NCI-H1436 (cell line): ENCODE data around the gene RPL37.
"Not testable (repeated sequence)": the region's sequence is repeated elsewhere in the genome, so short reads cannot be mapped to it uniquely, and the experiment has no call there.

Experiments
- DNase-seq: peaks from one replicate; lab custom pipeline; 2025; lab: John Stamatoyannopoulos, UW

The RPL37 gene

GRCh38 chr5:40833712-40834229 is 1.3 kb downstream of the RPL37 start:
- DNase-seq, result no peak

DNA sequence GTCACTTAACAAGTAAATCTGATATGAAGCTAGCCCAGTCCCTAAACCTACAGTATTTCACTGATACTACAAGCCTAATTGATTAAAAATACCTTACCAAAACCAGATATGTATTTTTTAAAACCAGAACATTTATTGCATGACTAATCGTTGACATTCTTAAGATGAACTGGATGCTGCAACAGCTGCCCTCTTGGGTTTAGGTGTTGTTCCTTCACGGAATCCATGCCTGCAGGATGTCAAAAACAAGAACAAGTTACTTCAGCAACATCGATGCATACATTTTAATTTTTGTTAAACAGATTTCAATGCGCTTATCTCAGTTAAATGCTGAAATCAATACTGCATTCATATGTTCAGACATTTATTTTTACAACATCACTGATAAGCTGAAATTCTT is 2.7 kb downstream of the RPL37 start:
- DNase-seq, result no peak

GRCh38 chr5:40831346-40832210 is 3.4 kb downstream of the RPL37 start:
- DNase-seq, result no peak

GRCh38 chr5:40829748-40830533 is 5.1 kb downstream of the RPL37 start:
- DNase-seq, result no peak

GRCh38 chr5:40828690-40829661 is 6.0 kb downstream of the RPL37 start:
- DNase-seq, result no peak

GRCh38 chr5:40828021-40828631 is 6.9 kb downstream of the RPL37 start:
- DNase-seq, result no peak

DNA sequence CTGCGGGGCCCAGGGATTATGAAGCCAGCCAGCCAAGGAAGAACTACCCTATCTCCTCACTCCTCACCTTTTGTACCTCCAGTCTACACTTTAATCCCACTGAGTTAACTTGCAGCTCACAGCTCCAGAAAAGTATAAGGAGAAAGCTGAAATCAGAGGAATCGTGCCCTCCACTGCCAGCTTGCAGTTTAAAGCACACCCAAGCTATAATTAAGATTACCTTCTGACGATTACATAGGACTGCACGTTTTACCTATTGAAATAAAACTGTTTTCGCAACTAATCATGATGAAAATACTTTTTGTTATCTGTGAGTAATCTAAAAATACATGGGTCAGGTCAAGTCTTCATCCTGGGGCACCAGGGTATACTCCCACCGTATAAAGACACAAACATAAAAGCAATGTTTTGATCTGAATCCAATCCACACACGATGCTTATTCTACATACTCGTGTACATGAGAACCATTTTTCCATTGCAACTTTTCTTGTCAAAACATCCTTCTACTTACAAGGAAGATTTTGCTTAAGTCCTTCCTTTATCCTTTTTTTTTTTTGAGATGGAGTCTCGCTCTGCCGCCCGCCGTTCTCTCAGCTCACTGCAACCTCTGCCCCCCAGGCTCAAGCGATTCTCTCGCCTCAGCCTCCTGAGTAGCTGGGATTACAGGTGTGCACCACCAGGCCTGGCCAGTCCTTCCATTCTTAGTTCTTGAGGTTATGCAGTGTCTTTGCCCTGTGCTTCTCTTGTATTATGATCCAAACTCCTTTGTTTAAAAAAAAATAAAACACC is 7.6 kb downstream of the RPL37 start:
- no peak for DNase-seq

DNA sequence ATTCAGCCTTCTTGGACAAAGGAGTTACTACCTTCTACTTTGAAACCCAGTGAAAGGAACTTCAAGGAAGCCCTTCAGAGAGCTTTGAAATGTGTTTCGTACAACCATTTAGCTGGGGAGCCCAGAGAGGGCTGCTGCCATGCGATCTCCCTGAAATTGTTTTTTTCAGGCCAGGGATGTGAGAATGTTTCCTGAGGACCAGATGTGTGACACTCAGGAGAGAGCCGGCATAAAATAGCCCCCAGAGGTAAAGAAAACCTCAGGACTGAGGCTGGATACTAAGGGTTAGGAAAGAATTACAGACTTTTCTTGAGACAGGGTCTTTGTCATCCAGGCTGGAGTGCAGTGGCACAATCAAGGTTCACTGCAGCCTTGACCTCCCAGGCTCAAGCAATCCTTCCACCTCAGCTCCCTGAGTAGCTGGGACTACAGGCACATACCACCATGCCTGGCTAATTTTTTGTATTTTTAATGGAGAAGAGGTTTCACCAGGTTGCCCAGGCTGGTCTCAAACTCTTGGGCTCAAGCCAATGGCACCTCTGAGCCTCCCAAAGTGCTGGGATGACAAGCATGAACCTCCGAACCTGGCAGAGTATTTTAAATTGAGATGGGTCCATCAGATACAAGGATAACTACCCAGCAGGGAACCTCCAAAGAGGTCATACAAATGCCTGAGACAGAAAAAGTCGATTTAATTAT is 8.4 kb downstream of the RPL37 start:
- no peak for DNase-seq

GRCh38 chr5:40825461-40826043 is 9.5 kb downstream of the RPL37 start:
- DNase-seq, result not testable (repeated sequence)

DNA sequence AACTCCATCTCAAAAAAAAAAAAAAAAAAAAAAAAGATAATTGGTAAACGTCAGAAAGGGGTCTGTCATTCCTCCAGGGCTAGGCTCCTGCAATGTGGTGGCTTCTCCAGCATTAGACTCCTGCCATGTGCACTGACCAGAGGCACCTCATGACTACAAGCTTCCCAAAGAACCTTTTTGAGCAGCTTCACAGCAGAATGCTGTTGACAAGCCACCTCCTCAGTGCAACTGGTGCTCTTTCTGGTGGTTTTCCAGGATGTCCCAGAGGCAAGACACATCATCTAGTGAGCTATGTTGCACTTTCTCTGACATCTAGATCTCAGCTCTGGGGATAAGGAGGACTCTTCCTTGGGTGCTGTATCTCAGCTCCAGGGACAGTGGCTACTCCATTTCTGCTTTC is 11.6 kb downstream of the RPL37 start:
- DNase-seq, result no peak

DNA sequence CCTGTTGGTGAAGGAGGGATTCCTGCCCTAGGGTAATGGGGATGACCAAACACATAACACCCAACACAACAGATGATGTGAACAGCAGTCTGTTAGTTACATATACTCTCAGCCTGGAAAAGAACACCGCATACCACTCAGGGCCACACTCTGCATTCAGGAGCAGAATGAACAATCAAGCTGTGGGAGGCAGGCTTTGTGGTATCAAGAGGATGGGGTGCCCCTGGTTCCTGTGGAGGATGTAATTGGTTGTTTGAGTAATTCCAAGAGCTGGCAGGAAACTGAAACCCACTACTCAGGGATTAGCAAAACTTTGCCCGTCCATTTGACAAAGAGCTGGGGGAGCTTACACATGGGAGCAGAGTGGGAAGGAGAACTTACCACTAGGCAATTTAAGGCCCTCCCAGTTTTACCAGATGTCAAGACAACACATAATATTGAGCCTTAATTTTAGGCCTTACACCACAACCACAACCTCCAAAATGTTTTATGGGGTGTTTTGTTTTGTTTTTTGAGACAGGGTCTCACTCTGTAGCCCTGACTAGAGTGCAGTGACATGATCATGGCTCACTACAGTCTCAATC is 21.2 kb downstream of the RPL37 start:
- no peak for DNase-seq

- no peak for DNase-seq
Measured at GRCh38 chr5:40812125-40812524, 22.9 kb downstream of the RPL37 start.

DNA sequence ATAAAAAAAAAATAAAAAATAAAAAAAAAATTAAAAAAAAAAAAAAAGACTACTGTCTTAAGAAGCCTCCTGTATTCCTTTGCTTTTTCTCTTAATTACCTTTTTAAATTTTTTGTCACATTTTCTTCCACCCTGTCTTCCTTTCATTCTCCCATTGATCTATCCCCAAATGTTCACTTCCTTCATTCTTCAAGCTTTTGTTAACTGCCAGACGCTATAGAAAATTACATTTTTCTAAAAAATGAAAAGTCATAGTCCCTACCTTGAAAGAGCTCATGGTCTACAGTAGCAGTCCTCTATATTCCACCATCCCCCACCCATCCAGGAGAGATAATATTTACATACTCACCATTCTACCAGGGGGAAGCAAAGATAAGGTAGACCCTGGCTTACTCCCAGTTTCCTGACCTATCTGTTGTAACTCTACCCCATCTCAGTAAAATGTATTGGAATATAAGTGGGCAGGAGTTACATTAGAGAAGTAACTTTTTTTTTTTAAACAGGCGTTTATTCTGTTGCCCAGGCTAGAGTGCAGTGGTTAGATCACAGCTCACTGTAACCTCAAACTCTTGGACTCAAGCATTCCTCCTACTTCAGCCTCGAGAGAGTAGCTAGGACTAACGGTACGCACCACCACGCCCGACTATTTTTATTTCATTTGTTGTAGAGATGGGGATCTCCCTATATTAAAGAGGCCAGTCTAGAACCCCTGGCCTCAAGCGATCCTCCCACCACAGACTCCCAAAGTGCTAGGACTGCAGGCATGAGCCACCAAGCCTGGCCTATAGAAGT is 33.1 kb downstream of the RPL37 start:
- DNase-seq, result no peak

GRCh38 chr5:40799258-40799657 is 35.8 kb downstream of the RPL37 start:
- no peak for DNase-seq

GRCh38 chr5:40798801-40799210 is 36.2 kb downstream of the RPL37 start:
- DNase-seq, result no peak

DNA sequence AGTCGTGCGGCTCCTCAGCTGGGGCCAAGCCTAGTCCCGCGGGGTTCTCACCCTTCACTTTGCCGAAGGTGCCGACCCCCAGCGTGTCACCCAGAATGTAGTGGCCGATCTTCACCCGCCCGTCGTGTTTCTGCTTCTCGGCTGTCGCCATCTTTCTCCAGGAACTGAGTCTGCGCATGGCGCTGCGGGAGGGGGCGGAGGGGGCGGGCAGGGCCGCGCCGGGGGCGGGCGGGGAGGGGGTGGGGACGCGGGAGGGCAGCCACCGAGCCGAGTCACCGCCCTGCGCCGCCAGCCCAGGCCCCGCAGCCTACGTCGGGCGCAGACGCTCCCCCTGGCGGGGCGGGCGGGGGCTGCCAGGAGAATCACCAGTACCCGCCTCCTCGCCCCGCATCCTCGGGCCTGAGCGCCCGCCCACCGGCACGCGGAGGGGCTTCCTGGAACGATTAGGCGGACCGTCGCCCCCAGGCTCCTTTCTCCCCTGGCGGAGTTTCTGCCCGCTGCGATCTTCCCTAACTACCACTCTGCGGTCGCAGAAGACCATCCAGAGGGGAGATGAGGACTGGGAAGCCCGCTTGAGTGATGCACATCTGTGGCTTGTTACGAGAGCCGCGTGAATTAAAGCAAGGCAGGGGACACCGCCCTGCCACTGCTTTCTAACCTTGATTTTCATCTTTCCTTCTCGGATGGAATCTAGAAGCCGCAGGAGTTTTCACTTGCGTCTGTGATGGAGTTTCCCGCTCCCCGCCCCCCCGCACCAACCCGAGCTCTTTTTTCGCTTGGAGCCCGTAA is 36.8 kb downstream of the RPL37 start, which contains the start of gene PRKAA1:
PRKAA1 (minus strand) TSS at position 363 of the 789 bp plus-strand sequence; CDS start at position 178, 185 bp downstream.
- DNase-seq, result peak; percentile 85

- peak; percentile 76 for DNase-seq
Measured at GRCh38 chr5:40797273-40798011, 37.6 kb downstream of the RPL37 start.
